ENCODE measurements around the gene DOCK10. TPM values are rescaled to one million over a fixed set of nuclear protein-coding genes. Genes with fewer than 3 reads are reported as not detected.

The DOCK10 gene
- total and polyA plus RNA-seq, 2 donors (not counting 1 experiment from before 2014, with no cell fraction given), result 49.5 to 139 TPM

GRCh38 chr2:224722250-224722649 is 320.0 kb downstream of the DOCK10 start:
- CTCF ChIA-PET, result no interaction called here
- Histone ChIP-seq H3K27ac (ENCODE audit: low read length in 2 of 2) (no peak overlapping the region), H3K36me3 (replicated peaks in 1 of 2; ENCODE audit: control extremely low read depth in 1 of 2, control insufficient read depth in 1 of 2, extremely low read depth in 1 of 2, insufficient read depth in 2 of 2, low read length in 1 of 2) (no peaks in the 10 kb centered on the region), H3K9ac (ENCODE audit: low read length) (no peak overlapping the region), H3K4me2 (replicated peaks; ENCODE audit: low read depth, low read length, poor library complexity, severe bottlenecking) (no peak overlapping the region), H3K27me3 (replicated peaks in 1 of 4; ENCODE audit: control extremely low read depth in 1 of 4, control insufficient read depth in 3 of 4, insufficient read depth in 4 of 4, low read length in 3 of 4) (no peaks in the 10 kb centered on the region), H4K20me1 (ENCODE audit: control insufficient read depth, insufficient read depth, low read length, poor library complexity, severe bottlenecking) (no peaks in the 10 kb centered on the region), H3K79me2 (ENCODE audit: control insufficient read depth, insufficient read depth, low read length) (no peaks in the 10 kb centered on the region), H3K4me3 (ENCODE audit: control extremely low read depth in 1 of 5, extremely low read depth in 1 of 5, insufficient read depth in 1 of 5, low read depth in 2 of 5, low read length in 4 of 5) (no peak overlapping the region), H2AFZ (ENCODE audit: insufficient read depth, low read depth, low read length, poor library complexity, severe bottlenecking) (no peak overlapping the region), H3K4me1 (ENCODE audit: control insufficient read depth in 2 of 2, insufficient read depth in 2 of 2, low read length in 2 of 2) (no peaks in the 10 kb centered on the region), H3K9me3 (ENCODE audit: control extremely low read depth in 1 of 3, control insufficient read depth in 2 of 3, insufficient read depth in 1 of 3, low read length in 2 of 3) (peaks cover 0 to 3% (median 3%) of the 10 kb centered on the region in 3 donors)
- no CpG with 5 or more reads among the region's 3 CpGs for WGBS (ENCODE audit: insufficient coverage)
- Mint-ChIP-seq H3K27ac (no peak overlapping the region), H3K9me3 (ENCODE audit: insufficient read depth) (peaks cover 4% of the 10 kb centered on the region), H3K4me1 (no peaks in the 10 kb centered on the region), H3K4me3 (no peak overlapping the region), H3K27me3 (no peaks in the 10 kb centered on the region)
- DNase-seq (no peak), ATAC-seq (ENCODE audit: low read depth) (no peak)
- TF ChIP-seq CTCF (IDR thresholded peaks at IDR 0.05) (no peak), EZH2 (IDR thresholded peaks at IDR 0.05; ENCODE audit: borderline replicate concordance, insufficient read depth, low read depth, low read length, poor library complexity, severe bottlenecking) (no peak)
- POLR2A ChIA-PET, result no interaction called here
- intact Hi-C loops (cut with micrococcal nuclease), result no loop called here

- DNase-seq (no peak), ATAC-seq (ENCODE audit: low read depth) (no peak)
- WGBS (ENCODE audit: insufficient coverage), result no CpG with 5 or more reads among the region's 2 CpGs
- ChIA-PET CTCF (no interaction called here), POLR2A (no interaction called here)
- no peaks in the 10 kb centered on the region for H4K20me1 ChIP-seq (ENCODE audit: control insufficient read depth, insufficient read depth, low read length, poor library complexity, severe bottlenecking)
- no peak overlapping the region for H3K4me3 Mint-ChIP-seq
- intact Hi-C loops (cut with micrococcal nuclease), result no loop called here
- H3K9ac ChIP-seq (ENCODE audit: low read length), result no peak overlapping the region
- no peaks in the 10 kb centered on the region for H3K4me1 Mint-ChIP-seq
- H3K27ac ChIP-seq (ENCODE audit: low read length in 2 of 2), result no peak overlapping the region
- H3K27me3 ChIP-seq (replicated peaks in 1 of 4; ENCODE audit: control extremely low read depth in 1 of 4, control insufficient read depth in 3 of 4, insufficient read depth in 4 of 4, low read length in 3 of 4), result no peaks in the 10 kb centered on the region
- H2AFZ ChIP-seq (ENCODE audit: insufficient read depth, low read depth, low read length, poor library complexity, severe bottlenecking), result no peak overlapping the region
- no peak for TF ChIP-seq EZH2 (IDR thresholded peaks at IDR 0.05; ENCODE audit: borderline replicate concordance, insufficient read depth, low read depth, low read length, poor library complexity, severe bottlenecking)
- TF ChIP-seq CTCF (IDR thresholded peaks at IDR 0.05), result no peak
- no peaks in the 10 kb centered on the region for H3K27me3 Mint-ChIP-seq
- peaks cover 3% of the 10 kb centered on the region for H3K9me3 Mint-ChIP-seq (ENCODE audit: insufficient read depth)
- H3K79me2 ChIP-seq (ENCODE audit: control insufficient read depth, insufficient read depth, low read length), result no peaks in the 10 kb centered on the region
- no peaks in the 10 kb centered on the region for H3K36me3 ChIP-seq (replicated peaks in 1 of 2; ENCODE audit: control extremely low read depth in 1 of 2, control insufficient read depth in 1 of 2, extremely low read depth in 1 of 2, insufficient read depth in 2 of 2, low read length in 1 of 2)
- H3K4me3 ChIP-seq (ENCODE audit: control extremely low read depth in 1 of 5, extremely low read depth in 1 of 5, insufficient read depth in 1 of 5, low read depth in 2 of 5, low read length in 4 of 5), result no peak overlapping the region
- H3K27ac Mint-ChIP-seq, result no peak overlapping the region
- no peak overlapping the region for H3K4me2 ChIP-seq (replicated peaks; ENCODE audit: low read depth, low read length, poor library complexity, severe bottlenecking)
- H3K9me3 ChIP-seq (ENCODE audit: control extremely low read depth in 1 of 3, control insufficient read depth in 2 of 3, insufficient read depth in 1 of 3, low read length in 2 of 3), result peaks cover 0 to 4% (median 0%) of the 10 kb centered on the region in 3 donors
- no peaks in the 10 kb centered on the region for H3K4me1 ChIP-seq (ENCODE audit: control insufficient read depth in 2 of 2, insufficient read depth in 2 of 2, low read length in 2 of 2)
Measured at GRCh38 chr2:224716921-224717320, 325.3 kb downstream of the DOCK10 start.
